ENCODE measurements around the gene PIM3. TPM values are rescaled to one million over a fixed set of nuclear protein-coding genes. Genes with fewer than 3 reads are reported as not detected.

The PIM3 gene
- total RNA-seq, 2 donors from 2014 or later, result 57.3 to 98.9 TPM

DNA sequence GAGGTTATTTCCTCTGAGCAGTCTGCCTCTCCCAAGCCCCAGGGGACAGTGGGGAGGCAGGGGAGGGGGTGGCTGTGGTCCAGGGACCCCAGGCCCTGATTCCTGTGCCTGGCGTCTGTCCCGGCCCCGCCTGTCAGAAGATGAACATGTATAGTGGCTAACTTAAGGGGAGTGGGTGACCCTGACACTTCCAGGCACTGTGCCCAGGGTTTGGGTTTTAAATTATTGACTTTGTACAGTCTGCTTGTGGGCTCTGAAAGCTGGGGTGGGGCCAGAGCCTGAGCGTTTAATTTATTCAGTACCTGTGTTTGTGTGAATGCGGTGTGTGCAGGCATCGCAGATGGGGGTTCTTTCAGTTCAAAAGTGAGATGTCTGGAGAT, 3.1 kb downstream of the PIM3 start:
- no peak for TF ChIP-seq POLR2A (IDR thresholded peaks at IDR 0.05)
- TF ChIP-seq, protein P1, sequence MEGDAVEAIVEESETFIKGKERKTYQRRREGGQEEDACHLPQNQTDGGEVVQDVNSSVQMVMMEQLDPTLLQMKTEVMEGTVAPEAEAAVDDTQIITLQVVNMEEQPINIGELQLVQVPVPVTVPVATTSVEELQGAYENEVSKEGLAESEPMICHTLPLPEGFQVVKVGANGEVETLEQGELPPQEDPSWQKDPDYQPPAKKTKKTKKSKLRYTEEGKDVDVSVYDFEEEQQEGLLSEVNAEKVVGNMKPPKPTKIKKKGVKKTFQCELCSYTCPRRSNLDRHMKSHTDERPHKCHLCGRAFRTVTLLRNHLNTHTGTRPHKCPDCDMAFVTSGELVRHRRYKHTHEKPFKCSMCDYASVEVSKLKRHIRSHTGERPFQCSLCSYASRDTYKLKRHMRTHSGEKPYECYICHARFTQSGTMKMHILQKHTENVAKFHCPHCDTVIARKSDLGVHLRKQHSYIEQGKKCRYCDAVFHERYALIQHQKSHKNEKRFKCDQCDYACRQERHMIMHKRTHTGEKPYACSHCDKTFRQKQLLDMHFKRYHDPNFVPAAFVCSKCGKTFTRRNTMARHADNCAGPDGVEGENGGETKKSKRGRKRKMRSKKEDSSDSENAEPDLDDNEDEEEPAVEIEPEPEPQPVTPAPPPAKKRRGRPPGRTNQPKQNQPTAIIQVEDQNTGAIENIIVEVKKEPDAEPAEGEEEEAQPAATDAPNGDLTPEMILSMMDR (IDR thresholded peaks at IDR 0.05), result no peak
- ATAC-seq (no peak), DNase-seq (peak; percentile 25 to 49 (median 28))
- Histone ChIP-seq H3K27ac (peak overlapping the region in 3 of 4 donors; percentile 94 to 96 (median 96)), H3K36me3 (replicated peaks in 1 of 2; ENCODE audit: insufficient read depth in 1 of 2, low read depth in 2 of 2) (peaks cover 8 to 10% of the 10 kb centered on the region in 2 donors), H3K4me1 (peaks cover 78% of the 10 kb centered on the region), H3K4me3 (peak overlapping the region in 1 of 2 donors; percentile 79), H3K9me3 (no peaks in the 10 kb centered on the region), H3K27me3 (no peaks in the 10 kb centered on the region)
- 55 to 60% methylated on average over 6 of the region's 6 CpGs for WGBS, 2 donors
- intact Hi-C loops (cut with DNase I), result no loop called here

DNA sequence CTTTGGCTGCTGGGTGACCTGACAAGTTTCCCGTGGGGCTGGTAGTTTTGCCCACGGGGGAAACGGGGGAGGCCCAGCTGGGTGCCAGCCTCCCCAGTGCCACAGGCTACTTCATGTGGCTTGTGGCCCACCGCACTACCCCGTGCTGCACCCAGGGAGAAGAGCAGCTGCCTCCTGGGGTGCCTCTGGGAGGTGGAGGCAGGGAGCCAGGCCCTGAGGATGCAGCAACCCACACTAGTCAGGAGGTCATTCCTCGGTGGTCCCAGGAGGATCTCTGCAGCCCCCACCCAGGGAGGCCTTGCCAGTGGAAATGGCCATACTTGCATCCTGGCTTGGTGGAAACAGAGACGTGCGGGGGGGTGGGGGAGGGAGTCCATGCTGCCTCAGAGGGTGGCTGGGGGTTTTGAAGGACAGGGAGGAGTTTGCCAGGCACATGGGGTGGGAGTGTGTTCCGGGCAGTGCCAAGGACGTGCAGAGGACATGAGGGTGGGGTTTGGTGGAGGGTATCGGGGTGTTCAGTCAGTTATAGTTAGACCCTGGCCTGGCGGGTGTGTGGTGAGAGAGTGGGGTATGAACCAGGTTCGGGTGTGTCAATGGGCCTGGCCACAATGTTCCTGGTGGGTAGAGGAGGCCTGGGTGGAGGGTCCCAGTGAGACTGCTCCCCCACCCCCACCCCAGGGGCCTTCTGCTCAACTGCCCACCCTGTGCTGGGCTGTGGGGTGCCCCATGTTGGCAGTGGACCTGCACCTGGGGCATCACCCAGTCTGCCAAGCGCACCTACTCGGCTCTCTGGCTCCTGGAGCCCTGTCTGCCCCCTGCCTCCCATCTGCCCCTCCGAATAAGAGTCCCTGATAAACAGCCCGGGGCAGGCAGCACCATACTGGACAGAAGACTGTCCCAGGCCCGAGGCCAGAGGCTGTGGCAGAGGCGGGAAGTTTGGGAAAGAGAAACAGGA, 3.8 kb downstream of the PIM3 start:
- intact Hi-C loops (cut with DNase I), result no loop called here
- H3K9me3 ChIP-seq, result no peaks in the 10 kb centered on the region

DNA sequence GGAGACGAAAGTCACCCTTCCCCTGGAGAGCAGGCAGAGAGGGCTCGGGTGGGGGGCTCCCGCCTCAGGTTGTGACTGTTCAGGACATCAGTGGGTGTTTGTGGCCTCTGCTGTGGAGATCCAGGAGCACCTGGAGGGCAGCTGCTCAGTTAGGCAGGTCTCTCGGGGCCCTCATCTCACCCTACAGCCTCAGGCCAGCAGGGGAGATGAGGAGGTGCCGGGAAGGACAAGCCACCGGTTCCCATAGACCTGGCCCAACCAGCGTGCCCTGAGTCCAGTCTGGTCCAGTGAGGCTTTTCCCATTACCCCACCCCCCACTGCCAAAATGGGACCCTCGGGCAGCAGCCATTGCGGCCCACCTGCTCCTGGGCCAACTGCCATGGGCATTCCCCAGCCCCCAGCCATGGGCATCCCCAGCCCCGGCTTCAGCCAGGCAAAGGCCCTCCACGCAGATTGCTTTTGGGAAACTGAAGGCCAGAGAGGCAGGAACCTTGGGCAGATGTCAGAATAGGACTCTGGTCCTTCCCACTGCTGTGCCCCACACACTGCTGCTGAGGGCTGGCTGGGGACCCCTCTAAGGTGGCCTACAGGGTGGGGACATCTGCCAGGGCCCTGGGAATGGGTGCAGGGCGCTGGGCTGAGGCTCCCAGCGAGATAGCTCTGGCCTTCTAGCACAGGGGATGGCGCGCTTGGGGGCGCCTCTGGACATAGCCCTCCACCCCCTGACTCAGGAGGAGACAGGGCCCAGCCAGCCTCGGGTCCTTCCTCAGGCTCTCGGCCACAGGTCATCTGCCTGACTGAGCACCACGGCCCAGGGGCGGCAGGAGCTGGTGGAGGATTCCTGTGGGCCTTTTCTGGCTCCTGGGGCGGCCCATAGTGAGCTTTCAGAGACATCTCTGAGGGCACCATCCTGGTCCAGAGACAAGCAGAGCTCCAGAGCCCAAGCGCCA, 4.8 kb downstream of the PIM3 start:
- intact Hi-C loops (cut with DNase I), result no loop called here
- H3K27me3 ChIP-seq, result no peaks in the 10 kb centered on the region
- peaks cover 78% of the 10 kb centered on the region for H3K4me1 ChIP-seq
- peak overlapping the region in 3 of 4 donors; percentile 94 to 96 (median 96) for H3K27ac ChIP-seq
- no peak for ATAC-seq
- WGBS, 2 donors, result 76 to 82% methylated on average over 5 to 16 of the region's 22 CpGs
- no peaks in the 10 kb centered on the region for H3K9me3 ChIP-seq
- peak in 1 of 3 donors; percentile 4 for TF ChIP-seq POLR2A (IDR thresholded peaks at IDR 0.05)
- TF ChIP-seq, protein P1 (IDR thresholded peaks at IDR 0.05), result no peak
- H3K36me3 ChIP-seq (replicated peaks in 1 of 2; ENCODE audit: insufficient read depth in 1 of 2, low read depth in 2 of 2), result peaks cover 8 to 10% of the 10 kb centered on the region in 2 donors
- DNase-seq, result peak; percentile 15 to 32 (median 25)
- no peak overlapping the region for H3K4me3 ChIP-seq

More for the DNA sequence above, 3.8 kb downstream of the PIM3 start:
- Histone ChIP-seq H3K4me1 (peaks cover 75% of the 10 kb centered on the region), H3K27ac (peak overlapping the region in 3 of 4 donors; percentile 94 to 96 (median 96)), H3K36me3 (replicated peaks in 1 of 2; ENCODE audit: insufficient read depth in 1 of 2, low read depth in 2 of 2) (peaks cover 8 to 10% of the 10 kb centered on the region in 2 donors), H3K27me3 (no peaks in the 10 kb centered on the region), H3K4me3 (no peak overlapping the region)
- DNase-seq, result peak in 3 of 4 donors; percentile 10 to 24 (median 24)
- no peak for ATAC-seq
- WGBS, 2 donors, result 71 to 74% methylated on average over 16 to 19 of the region's 19 CpGs
- TF ChIP-seq, protein P1 (IDR thresholded peaks at IDR 0.05), result no peak
- TF ChIP-seq POLR2A (IDR thresholded peaks at IDR 0.05), result peak in 1 of 3 donors; percentile 5

DNA sequence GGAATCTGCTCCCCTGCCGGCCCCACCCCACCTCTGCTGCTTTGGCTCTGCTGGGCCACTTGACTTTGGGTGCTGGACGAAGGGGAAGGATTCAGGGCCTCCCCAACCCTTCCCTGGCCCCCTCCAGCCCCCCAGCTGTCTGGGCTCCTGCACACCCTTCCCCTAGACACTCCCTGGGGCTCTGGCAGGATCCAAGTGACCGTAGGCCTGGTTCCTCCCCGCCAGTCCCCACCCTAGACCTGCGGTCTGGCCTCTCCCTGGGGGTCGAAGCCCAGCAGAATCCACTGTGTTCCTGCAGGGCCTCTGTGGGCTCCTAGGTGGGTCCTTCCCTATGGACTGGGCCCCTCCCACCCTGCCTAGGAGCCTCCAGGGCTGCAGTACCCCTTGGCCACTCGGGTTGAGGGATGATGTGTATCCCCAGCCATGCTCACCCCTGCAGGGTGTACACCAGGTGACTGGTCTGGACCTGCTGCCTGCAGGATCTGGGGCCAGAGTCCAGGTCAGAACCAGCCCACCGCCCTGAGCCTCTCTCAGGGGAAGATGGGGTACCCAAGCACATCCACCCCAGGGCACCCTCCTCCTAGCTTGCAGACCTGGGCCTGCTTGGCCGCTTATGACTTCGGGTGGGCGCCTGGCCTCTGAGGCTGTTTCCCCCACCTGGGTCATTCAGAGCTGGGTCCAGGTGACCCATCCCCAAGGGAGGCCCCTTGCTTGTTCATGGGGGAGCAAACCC, 5.6 kb downstream of the PIM3 start:
- Histone ChIP-seq H3K27ac (peak overlapping the region; percentile 59 to 96 (median 82)), H3K9me3 (no peaks in the 10 kb centered on the region), H3K36me3 (replicated peaks in 1 of 2; ENCODE audit: insufficient read depth in 1 of 2, low read depth in 2 of 2) (peaks cover 8 to 10% of the 10 kb centered on the region in 2 donors), H3K4me1 (peaks cover 87% of the 10 kb centered on the region), H3K27me3 (no peaks in the 10 kb centered on the region), H3K4me3 (no peak overlapping the region)
- WGBS, 2 donors, result 78% methylated on average over 11 of the region's 11 CpGs; no CpG with 5 or more reads in 1 of the 2 donors
- DNase-seq (peak in 3 of 4 donors; percentile 17 to 25 (median 21)), ATAC-seq (no peak)
- TF ChIP-seq, protein P1 (IDR thresholded peaks at IDR 0.05), result no peak
- no peak for TF ChIP-seq POLR2A (IDR thresholded peaks at IDR 0.05)
- intact Hi-C loops (cut with DNase I), result no loop called here
